NCI-H2227 treated with DMSO at 0.1 percent for 48 hours (cell line): ENCODE results near the gene DDR2.
"Not testable (repeated sequence)": the region's sequence is repeated elsewhere in the genome, so short reads cannot be mapped to it uniquely, and the experiment has no call there.

ENCODE experiments used
- DNase-seq: peaks from one replicate; lab custom pipeline; 2025; lab: John Stamatoyannopoulos, UW

Gene DDR2

DNA sequence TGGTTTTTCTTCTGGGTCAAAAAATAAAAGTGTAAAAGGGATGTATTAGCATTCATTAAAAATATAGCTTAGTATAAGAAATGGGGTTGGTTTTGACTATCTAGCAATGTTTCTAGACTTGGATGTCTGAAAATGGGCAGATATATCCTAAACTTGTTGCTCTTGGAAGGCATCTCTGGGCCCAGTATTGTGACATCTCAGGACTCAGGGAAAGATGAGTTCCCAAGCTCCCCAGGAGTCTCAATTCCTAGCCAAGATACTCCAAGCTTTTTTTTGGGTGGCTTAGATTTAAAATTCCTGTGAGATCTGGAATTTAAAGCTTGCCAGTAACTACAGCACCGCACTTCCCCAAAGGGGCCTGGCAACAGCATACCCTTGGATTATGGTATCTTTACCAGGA lies 146.8 kb downstream of the DDR2 start:
- DNase-seq = no peak

GRCh38 chr1:162782671-162783070 lies 150.4 kb downstream of the DDR2 start:
- no peak for DNase-seq

DNA sequence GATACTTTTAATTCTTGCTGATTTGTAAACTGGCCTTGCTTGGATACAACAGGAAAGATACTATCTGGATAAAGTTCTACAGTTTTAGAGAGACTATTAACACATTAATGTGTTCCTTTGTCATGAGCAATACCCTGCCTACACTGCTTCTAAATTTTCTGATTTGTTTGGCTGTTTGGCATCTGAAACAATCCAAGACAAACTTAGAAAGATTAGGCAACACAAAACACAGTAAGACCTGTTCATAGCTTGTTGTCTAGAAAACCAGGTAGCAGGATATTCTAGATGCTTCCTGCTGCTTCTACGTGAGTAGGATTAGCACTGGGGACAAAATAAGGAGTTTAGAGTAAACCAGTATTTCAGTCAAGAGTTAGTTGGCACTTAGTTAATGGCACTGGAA lies 152.7 kb downstream of the DDR2 start:
- DNase-seq = not testable (repeated sequence)

GRCh38 chr1:162788783-162789182 lies 156.5 kb downstream of the DDR2 start:
- not testable (repeated sequence) for DNase-seq

- peak; percentile 46 for DNase-seq
Observed at GRCh38 chr1:162790303-162790984, 158.2 kb downstream of the DDR2 start, which contains the start of gene HSD17B7. HSD17B7 (plus strand) TSS chr1:162790702; CDS start chr1:162790801, 99 bp downstream.

DNA sequence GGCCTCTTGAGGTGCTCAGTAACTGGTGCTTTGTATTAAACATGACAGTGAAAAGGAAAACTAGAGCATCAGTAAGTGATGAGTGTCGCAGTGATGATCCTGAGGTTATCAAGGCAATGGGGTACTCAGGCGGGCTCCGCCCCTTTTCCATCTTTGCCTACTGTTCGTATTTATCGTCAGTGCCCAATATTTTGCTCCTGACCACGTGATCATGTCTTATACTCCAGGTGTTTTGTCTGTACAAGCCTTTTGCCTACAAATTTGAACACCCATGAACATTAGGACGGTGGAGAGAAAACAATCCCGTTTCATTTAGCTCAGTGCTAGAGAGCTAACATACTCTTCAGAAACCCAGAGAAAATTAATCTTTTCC lies 158.7 kb downstream of the DDR2 start:
- DNase-seq = peak; percentile 11

- not testable (repeated sequence) for DNase-seq
Observed at GRCh38 chr1:162794284-162794683, 162.0 kb downstream of the DDR2 start.

- not testable (repeated sequence) for DNase-seq
Observed at GRCh38 chr1:162796617-162797279, 164.5 kb downstream of the DDR2 start.

GRCh38 chr1:162799995-162800830 lies 167.9 kb downstream of the DDR2 start:
- peak; percentile 71 for DNase-seq

DNA sequence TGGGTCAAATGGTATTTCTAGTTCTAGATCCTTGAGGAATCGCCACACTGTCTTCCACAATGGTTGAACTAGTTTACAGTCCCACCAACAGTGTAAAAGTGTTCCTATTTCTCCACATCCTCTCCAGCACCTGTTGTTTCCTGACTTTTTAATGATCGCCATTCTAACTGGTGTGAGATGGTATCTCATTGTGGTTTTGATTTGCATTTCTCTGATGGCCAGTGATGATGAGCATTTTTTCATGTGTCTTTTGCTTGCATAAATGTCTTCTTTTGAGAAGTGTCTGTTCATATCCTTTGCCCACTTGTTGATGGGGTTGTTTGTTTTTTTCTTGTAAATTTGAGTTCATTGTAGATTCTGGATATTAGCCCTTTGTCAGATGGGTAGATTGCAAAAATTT lies 175.2 kb downstream of the DDR2 start:
- DNase-seq = not testable (repeated sequence)

DNA sequence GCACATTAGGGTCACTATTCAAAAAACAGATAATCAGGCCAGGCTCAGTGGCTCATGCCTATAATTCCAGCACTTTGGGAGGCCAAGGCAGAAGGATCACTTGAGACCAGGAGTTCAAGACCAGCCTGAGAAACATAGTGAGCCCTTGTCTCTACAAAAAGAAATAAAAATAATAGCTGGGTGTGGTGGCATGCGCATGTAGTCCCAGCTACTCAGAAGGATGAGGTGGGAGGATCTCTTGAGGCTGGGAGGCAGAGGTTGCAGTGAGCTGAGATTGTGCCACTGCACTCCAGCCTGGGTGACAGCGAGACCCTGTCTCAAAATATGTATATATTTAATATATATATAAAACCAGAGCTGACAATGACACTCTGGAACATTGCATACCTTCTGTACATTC lies 180.1 kb downstream of the DDR2 start:
- DNase-seq = not testable (repeated sequence)

GRCh38 chr1:162818136-162818535 lies 185.9 kb downstream of the DDR2 start:
- DNase-seq = not testable (repeated sequence)

- not testable (repeated sequence) for DNase-seq
Observed at GRCh38 chr1:162818666-162819065, 186.4 kb downstream of the DDR2 start.

DNA sequence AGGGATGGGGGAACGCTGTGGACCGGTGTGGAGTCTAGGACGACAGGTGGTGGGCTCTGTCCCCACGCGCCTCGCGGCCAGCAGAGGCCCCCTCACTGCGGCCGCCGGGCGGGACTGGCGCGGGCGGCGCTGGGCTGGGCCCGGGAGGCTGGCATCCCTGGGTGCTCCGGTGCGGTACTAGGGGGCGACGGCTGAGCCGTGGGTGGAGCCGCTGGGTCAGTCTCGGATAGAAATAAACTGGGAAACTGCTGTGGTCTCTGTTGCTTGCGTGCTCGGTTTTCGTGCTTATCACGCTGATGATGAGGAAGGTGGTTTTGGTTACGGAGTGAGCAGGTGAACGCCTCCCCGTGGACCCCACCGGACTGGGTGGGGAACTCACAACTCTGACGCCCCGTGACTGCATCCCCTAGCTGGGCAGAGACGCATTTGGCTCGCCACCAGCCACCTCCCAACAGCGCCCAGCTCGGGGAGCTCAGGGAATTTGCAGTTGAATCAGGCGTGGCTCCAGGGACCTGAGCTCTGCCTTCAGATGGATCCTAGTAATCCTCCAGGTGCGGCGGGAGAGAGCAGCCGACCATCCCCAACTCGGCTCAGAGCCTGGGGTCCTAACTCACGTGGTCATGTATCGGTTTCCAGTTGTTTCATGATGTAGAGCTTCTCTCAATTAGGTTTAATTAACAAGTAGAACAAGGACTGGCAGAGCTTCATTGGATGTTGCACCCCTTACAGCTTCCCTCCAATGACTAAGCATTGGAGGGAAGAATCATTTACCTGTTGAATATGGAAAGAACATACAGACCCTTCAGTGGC lies 190.3 kb downstream of the DDR2 start:
- peak; percentile 11 for DNase-seq

DNA sequence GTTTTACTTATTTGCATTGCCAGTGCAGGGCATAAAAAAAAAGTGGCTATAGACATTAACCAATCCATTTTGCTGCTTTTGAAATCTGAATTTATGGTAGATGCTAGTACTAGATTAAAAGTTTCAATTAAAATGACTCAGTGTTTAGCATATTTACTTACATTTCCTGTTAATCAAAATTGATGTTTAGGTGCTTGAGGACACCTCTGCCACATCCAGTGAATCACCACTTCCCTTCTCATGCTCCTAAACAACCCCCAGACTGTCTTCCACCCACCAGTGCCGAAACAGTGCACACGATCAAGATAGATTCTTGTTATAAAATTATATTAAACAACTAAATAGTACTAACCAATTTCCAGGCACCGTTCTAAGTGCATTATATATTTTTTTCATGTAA lies 191.0 kb downstream of the DDR2 start:
- no peak for DNase-seq

DNA sequence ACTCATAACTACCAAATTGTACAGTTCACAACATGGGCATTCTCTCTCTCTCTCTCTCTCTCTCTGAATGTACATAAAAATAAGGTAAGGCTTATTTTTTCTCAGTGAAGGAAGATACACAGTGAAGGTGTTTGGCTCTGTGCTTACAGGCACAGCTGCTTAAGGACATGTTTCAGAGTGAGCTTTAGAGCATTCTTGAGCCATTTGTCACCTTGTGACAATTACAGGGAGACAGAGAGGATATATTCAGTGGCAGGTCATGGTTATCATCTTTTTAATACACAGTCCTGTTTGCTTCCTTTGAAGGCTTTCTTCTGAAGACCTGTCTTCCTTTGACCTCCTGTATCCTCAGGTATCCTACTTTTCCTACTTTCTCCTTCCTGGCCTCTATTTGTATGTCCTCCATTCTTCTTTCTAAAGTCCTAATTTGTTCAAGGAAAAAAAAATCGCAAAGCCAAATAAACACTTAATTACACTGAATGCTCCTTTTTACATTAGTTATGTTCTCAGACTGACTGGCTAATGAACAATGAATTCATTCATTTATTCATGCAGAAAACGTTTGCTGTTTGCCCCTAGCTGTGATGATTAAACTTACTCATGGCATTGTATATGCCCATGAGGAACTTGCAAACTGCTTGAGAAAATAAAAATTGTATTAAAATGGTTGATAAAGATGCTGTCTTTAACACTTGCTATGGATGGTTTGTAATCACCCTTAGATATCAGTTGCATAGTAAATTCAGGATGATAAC lies 191.7 kb downstream of the DDR2 start:
- DNase-seq = no peak

DNA sequence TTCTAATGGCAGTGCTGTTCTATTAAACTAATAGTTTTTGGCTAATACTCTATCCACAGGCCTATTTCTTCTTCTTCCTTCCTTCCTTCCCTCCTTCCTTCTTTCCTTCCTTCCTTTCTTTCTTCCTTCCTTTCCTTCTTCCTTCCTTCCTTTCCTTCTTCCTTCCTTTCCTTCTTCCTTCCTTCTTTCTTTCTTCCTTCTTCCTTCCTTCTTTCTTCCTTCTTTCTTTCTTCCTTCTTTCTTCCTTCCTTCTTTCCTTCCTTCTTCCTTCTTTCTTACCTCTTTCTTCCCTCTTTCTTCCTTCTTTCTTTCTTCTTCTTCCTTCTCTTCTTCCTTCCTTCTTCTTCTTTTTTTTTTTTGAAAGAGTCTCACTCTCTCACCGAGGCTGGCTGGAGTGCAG lies 197.0 kb downstream of the DDR2 start:
- DNase-seq = no peak

DNA sequence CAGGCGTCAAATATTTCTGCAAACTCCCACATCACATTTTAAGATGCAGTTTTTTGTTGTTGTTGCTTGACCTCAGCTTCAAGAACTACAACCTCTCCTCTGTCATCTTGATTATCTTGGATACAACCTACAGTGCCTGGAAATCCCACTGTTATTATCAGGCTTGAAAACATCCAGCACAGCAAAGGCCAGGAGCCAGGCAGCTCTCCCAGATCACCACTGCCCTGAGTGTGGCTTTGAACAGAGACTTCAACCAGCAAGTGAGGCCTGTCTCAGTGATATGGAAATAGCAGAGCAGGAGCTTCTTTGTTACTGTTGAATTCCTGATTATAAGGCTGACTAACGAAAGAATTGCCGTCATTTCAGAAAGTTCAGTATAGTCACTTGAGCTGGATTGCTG lies 200.2 kb downstream of the DDR2 start:
- no peak for DNase-seq

GRCh38 chr1:162835157-162835899 lies 203.1 kb downstream of the DDR2 start:
- no peak for DNase-seq
